Mesenchymal stem cell (in vitro differentiated cells and primary cell): Measurements from ENCODE around the gene ZNF35.

ENCODE experiments used
- DNase-seq: peaks from one replicate; pipeline ENCODE4 v3.0.0-alpha.2; 2013
- H2AFZ ChIP-seq: one replicate; pipeline ENCODE4 v1.6.1; 2013; ENCODE audit warnings: low read depth, mild to moderate bottlenecking, control low read depth, inconsistent platforms, low read length, moderate library complexity
- H2AK5ac ChIP-seq: 2 replicates; pipeline ENCODE4 v1.6.1; 2013; ENCODE audit warnings: low read length, moderate library complexity, mild to moderate bottlenecking, inconsistent platforms; ENCODE audit not compliant: severe bottlenecking
- H2BK120ac ChIP-seq: one replicate; pipeline ENCODE4 v1.6.1; 2013; ENCODE audit warnings: low read depth, mild to moderate bottlenecking, inconsistent platforms, low read length, moderate library complexity
- H2BK12ac ChIP-seq, 2 experiments: one replicate each; pipeline ENCODE4 v1.6.1; 2013; ENCODE audit warnings: inconsistent platforms in 2 of 2, low read length in 2 of 2, mild to moderate bottlenecking in 2 of 2, moderate library complexity in 2 of 2, control low read depth in 1 of 2
- H2BK15ac ChIP-seq: one replicate; pipeline ENCODE4 v1.6.1; 2013; ENCODE audit warnings: mild to moderate bottlenecking, low read depth, inconsistent platforms; ENCODE audit not compliant: poor library complexity, severe bottlenecking
- H2BK5ac ChIP-seq: 2 replicates; pipeline ENCODE4 v1.6.1; 2013; ENCODE audit warnings: low read depth, mild to moderate bottlenecking, low read length, control low read depth, inconsistent platforms; ENCODE audit not compliant: poor library complexity, severe bottlenecking
- H3K14ac ChIP-seq, 2 experiments: one replicate each; pipeline ENCODE4 v1.6.1; 2013; ENCODE audit warnings: inconsistent platforms in 2 of 2, low read length in 2 of 2, control low read depth in 1 of 2, mild to moderate bottlenecking in 1 of 2, moderate library complexity in 1 of 2
- H3K18ac ChIP-seq, 2 experiments: one replicate each; pipeline ENCODE4 v1.6.1; 2013; ENCODE audit warnings: inconsistent platforms in 2 of 2, low read length in 2 of 2, control low read depth in 1 of 2, low read depth in 1 of 2, mild to moderate bottlenecking in 1 of 2
- H3K23ac ChIP-seq, 2 experiments: one replicate each; pipeline ENCODE4 v1.6.1; 2013; ENCODE audit warnings: inconsistent platforms in 2 of 2, low read length in 2 of 2, mild to moderate bottlenecking in 2 of 2, moderate library complexity in 2 of 2, control low read depth in 1 of 2
- H3K27ac ChIP-seq: 2 replicates; pipeline ENCODE4 v1.5.1; 2013; ENCODE audit warnings: mild to moderate bottlenecking, moderate library complexity, low read length, control low read depth, inconsistent platforms; ENCODE audit not compliant: poor library complexity, severe bottlenecking
- H3K27me3 ChIP-seq, 2 experiments: 2 replicates each; pipeline versions ENCODE4 v1.6.1 to v1.7.0; 2013; ENCODE audit warnings: low read length in 2 of 2, mild to moderate bottlenecking in 2 of 2, moderate library complexity in 2 of 2, control low read depth in 1 of 2, inconsistent platforms in 1 of 2; ENCODE audit not compliant: control insufficient read depth in 1 of 2, insufficient read depth in 1 of 2
- H3K36me3 ChIP-seq, 2 experiments: 2 replicates each; pipeline versions ENCODE4 v1.6.1 to v1.7.0; 2013; ENCODE audit warnings: low read length in 2 of 2, control low read depth in 1 of 2, inconsistent platforms in 1 of 2, low read depth in 1 of 2, mild to moderate bottlenecking in 1 of 2; ENCODE audit not compliant: insufficient read depth in 2 of 2, control insufficient read depth in 1 of 2
- H3K4ac ChIP-seq, 2 experiments: one replicate each; pipeline ENCODE4 v1.6.1; 2013; ENCODE audit warnings: inconsistent platforms in 2 of 2, low read length in 2 of 2, mild to moderate bottlenecking in 2 of 2, moderate library complexity in 2 of 2, control low read depth in 1 of 2, low read depth in 1 of 2
- H3K4me1 ChIP-seq: 2 replicates; pipeline ENCODE4 v1.6.1; 2013; ENCODE audit warnings: low read depth, low read length, control low read depth; ENCODE audit not compliant: control insufficient read depth, insufficient read depth
- H3K4me2 ChIP-seq: 2 replicates; pipeline ENCODE4 v1.6.1; 2013; ENCODE audit warnings: low read length, mild to moderate bottlenecking, inconsistent platforms; ENCODE audit not compliant: poor library complexity, severe bottlenecking
- H3K4me3 ChIP-seq, 2 experiments: 2 replicates each; pipeline versions ENCODE4 v1.5.1 to v1.7.0; 2013; ENCODE audit warnings: low read length in 2 of 2, mild to moderate bottlenecking in 2 of 2, control low read depth in 1 of 2, low read depth in 1 of 2; ENCODE audit not compliant: insufficient read depth in 1 of 2
- H3K79me1 ChIP-seq: replicated peaks from 2 replicates; pipeline ENCODE4 v1.6.1; 2013; ENCODE audit warnings: mild to moderate bottlenecking, control low read depth, low read length, inconsistent platforms; ENCODE audit not compliant: poor library complexity, severe bottlenecking
- H3K9ac ChIP-seq: 2 replicates; pipeline ENCODE4 v1.7.0; 2013; ENCODE audit warnings: mild to moderate bottlenecking, low read length, moderate library complexity
- H3K9me3 ChIP-seq: 2 replicates; pipeline ENCODE4 v1.7.0; 2013; ENCODE audit warnings: mild to moderate bottlenecking, low read length; ENCODE audit not compliant: control insufficient read depth
- H4K8ac ChIP-seq: one replicate; pipeline ENCODE4 v1.6.1; 2013; ENCODE audit warnings: inconsistent platforms, mild to moderate bottlenecking, low read length, moderate library complexity
- H4K91ac ChIP-seq: one replicate; pipeline ENCODE4 v1.6.1; 2013; ENCODE audit warnings: mild to moderate bottlenecking, low read length, inconsistent platforms
- WGBS: methylation state at CpG from one replicate; pipeline ENCODE4 v1.1.7; 2013; ENCODE audit warnings: mixed read lengths; 5-methylcytosine and 5-hydroxymethylcytosine counted together

ZNF35 gene

DNA sequence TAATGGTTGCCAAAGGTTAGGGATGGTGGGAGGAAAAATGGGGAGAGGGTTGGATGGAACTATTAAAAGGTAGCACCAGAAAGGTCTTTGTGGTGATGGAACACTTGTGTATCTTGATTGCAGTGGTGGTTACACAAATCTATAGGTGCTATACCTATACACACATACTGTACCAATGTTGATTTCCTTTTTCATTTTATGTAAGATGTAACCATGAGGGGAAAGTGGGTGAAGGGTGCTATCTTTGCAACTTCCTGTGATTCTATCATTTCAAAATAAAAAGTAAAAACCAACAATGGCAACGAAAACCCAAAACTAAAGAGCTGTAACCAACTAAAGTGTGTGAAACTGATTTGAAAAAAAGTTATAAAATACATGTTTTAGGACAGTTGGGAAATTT lies 761 bp upstream of the ZNF35 start:
- H3K4me3 ChIP-seq: peak overlapping the region in 1 of 2 experiments; percentile 89
- no peaks in the 10 kb centered on the region for H3K27me3 ChIP-seq
- H4K8ac ChIP-seq: no peak overlapping the region
- no peak overlapping the region for H3K27ac ChIP-seq
- WGBS: 100% methylated on average over 1 of the region's 1 CpG
- H2BK5ac ChIP-seq: no peak overlapping the region
- DNase-seq: no peak
- H3K9ac ChIP-seq: peak overlapping the region; percentile 94
- peaks cover 23% of the 10 kb centered on the region for H3K9me3 ChIP-seq
- no peak overlapping the region for H2BK120ac ChIP-seq
- no peak overlapping the region for H2AFZ ChIP-seq
- H3K4me2 ChIP-seq: no peak overlapping the region
- peaks cover 25 to 39% of the 10 kb centered on the region in 2 experiments for H3K36me3 ChIP-seq
- no peak overlapping the region for H3K23ac ChIP-seq
- no peak overlapping the region for H2BK15ac ChIP-seq
- H3K14ac ChIP-seq: no peak overlapping the region
- peaks cover 17% of the 10 kb centered on the region for H3K79me1 ChIP-seq
- H2BK12ac ChIP-seq: no peak overlapping the region
- no peak overlapping the region for H2AK5ac ChIP-seq
- H4K91ac ChIP-seq: no peak overlapping the region
- no peak overlapping the region for H3K4ac ChIP-seq
- no peaks in the 10 kb centered on the region for H3K4me1 ChIP-seq
- no peak overlapping the region for H3K18ac ChIP-seq

DNA sequence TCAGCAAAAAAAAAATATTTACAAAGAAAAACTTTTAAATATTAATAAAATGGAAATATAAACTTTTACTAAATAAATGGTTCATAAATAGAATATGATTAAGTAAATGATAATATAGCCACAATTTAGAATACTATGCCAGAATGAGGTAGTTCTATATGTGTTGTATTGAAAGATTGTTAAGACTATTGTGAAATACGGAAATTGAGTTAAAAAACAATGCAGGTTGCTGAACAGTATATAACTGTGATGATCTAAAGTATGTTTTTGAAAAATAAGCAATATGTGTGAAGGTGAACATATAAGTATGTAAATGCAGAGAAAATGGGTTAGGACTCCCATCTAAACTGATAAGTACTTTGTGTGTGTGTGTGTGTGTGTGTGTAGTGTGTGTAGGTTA lies 1.2 kb downstream of the ZNF35 start:
- Histone ChIP-seq H3K27ac (no peak overlapping the region), H3K14ac (no peak overlapping the region), H3K4me1 (no peaks in the 10 kb centered on the region), H3K18ac (no peak overlapping the region), H2BK12ac (no peak overlapping the region), H3K4ac (no peak overlapping the region), H3K4me2 (no peak overlapping the region), H3K4me3 (peak overlapping the region in 1 of 2 experiments; percentile 89), H3K23ac (no peak overlapping the region), H2BK5ac (no peak overlapping the region), H3K9me3 (peaks cover 25% of the 10 kb centered on the region), H4K8ac (no peak overlapping the region), H2BK120ac (no peak overlapping the region), H3K36me3 (peaks cover 27 to 45% of the 10 kb centered on the region in 2 experiments), H2BK15ac (no peak overlapping the region), H4K91ac (no peak overlapping the region), H3K9ac (peak overlapping the region; percentile 94), H3K79me1 (peaks cover 22% of the 10 kb centered on the region), H3K27me3 (no peaks in the 10 kb centered on the region), H2AFZ (no peak overlapping the region), H2AK5ac (no peak overlapping the region)
- 95% methylated on average over 1 of the region's 1 CpG for WGBS
- DNase-seq: no peak

- Histone ChIP-seq H3K27me3 (no peaks in the 10 kb centered on the region), H4K91ac (peak overlapping the region; percentile 22), H2BK15ac (no peak overlapping the region), H3K36me3 (peaks cover 54 to 81% of the 10 kb centered on the region in 2 experiments), H3K4ac (no peak overlapping the region), H3K23ac (no peak overlapping the region), H3K9me3 (peaks cover 55% of the 10 kb centered on the region), H3K14ac (no peak overlapping the region), H3K18ac (no peak overlapping the region), H4K8ac (peak overlapping the region; percentile 61), H2AK5ac (no peak overlapping the region), H2BK12ac (no peak overlapping the region), H3K79me1 (peaks cover 34% of the 10 kb centered on the region), H3K4me2 (no peak overlapping the region), H3K4me3 (no peak overlapping the region), H3K27ac (no peak overlapping the region), H2BK120ac (no peak overlapping the region), H3K4me1 (no peaks in the 10 kb centered on the region), H3K9ac (no peak overlapping the region), H2AFZ (no peak overlapping the region), H2BK5ac (no peak overlapping the region)
- DNase-seq: peak; percentile 11
- WGBS: 97% methylated on average over 5 of the region's 5 CpGs
Observed at GRCh38 chr3:44654039-44654438, 5.5 kb downstream of the ZNF35 start.

DNA sequence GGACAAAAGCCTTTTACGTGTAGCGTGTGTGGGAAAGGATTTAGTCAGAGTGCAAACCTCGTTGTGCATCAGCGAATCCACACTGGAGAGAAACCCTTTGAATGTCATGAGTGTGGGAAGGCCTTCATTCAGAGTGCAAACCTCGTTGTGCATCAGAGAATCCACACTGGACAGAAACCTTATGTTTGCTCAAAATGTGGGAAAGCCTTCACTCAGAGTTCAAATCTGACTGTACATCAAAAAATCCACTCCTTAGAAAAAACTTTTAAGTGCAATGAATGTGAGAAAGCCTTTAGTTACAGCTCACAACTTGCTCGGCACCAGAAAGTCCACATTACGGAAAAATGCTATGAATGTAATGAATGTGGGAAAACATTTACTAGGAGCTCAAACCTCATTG lies 10.5 kb downstream of the ZNF35 start:
- Histone ChIP-seq H3K79me1 (peaks cover 26% of the 10 kb centered on the region), H2AK5ac (no peak overlapping the region), H3K4ac (no peak overlapping the region), H2BK120ac (no peak overlapping the region), H2AFZ (no peak overlapping the region), H2BK5ac (no peak overlapping the region), H3K9ac (no peak overlapping the region), H3K18ac (no peak overlapping the region), H3K4me2 (no peak overlapping the region), H3K14ac (no peak overlapping the region), H4K91ac (no peak overlapping the region), H2BK12ac (no peak overlapping the region), H3K4me1 (no peaks in the 10 kb centered on the region), H4K8ac (no peak overlapping the region), H3K4me3 (peak overlapping the region in 1 of 2 experiments; percentile 59), H3K9me3 (peaks cover 78% of the 10 kb centered on the region), H3K23ac (no peak overlapping the region), H3K36me3 (peaks cover 49 to 78% of the 10 kb centered on the region in 2 experiments), H2BK15ac (no peak overlapping the region), H3K27ac (no peak overlapping the region), H3K27me3 (no peaks in the 10 kb centered on the region)
- DNase-seq: no peak
- WGBS: 95% methylated on average over 5 of the region's 7 CpGs
